Fibroblast of the conjunctiva (primary cell): ENCODE results near the gene IL5.

ENCODE experiments used
- DNase-seq: peaks from one replicate; pipeline ENCODE4 v3.0.0-alpha.2; 2010; ENCODE audit warnings: low read depth

The IL5 gene

DNA sequence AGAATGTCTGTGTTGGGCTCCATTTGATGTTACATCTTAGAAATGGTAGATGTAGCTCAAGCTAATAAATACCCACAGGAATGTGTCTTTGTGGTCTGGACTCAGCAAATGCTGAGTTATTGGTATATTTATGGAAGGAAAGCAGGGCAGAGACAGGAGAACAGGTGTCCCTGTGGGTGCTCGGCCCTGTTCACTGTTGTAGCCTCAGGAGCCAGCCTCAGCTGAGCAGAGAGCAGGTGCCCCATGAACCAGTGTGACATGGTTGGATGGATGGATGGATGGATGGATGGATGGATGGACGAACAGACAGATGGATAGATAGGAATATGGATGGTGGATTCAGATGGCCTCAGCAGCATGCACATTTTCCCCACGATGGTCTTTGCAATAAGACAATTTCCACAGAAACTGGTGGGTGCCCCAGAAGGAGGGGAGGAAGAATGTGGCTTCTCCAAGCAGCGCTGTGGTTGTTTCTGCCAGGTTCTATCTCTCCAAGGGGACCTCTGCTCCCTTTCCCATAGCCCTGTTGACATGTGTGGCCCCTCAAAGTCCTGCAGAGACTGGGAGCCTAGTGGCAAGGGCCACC lies 44.5 kb downstream of the IL5 start:
- no peak for DNase-seq

DNA sequence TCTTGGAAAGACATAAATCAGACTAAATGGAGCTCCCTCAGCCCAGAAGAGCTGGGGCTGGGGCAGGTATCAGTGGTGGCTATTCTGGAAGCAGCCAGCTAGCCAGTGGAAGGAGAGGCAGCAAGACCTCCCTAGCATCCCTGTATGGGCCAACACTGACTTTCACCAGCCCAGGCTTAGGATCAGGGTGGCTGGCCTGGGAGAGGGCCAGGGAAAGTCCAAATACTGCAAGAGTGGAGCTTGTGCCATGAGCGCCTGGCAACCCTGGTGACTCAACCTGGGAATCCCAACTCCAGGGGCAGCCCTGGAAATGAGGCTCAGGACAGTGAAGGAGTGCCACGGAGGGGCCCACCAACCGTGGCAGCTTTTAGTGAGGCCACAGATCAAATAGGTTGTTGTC lies 45.2 kb downstream of the IL5 start:
- no peak for DNase-seq

DNA sequence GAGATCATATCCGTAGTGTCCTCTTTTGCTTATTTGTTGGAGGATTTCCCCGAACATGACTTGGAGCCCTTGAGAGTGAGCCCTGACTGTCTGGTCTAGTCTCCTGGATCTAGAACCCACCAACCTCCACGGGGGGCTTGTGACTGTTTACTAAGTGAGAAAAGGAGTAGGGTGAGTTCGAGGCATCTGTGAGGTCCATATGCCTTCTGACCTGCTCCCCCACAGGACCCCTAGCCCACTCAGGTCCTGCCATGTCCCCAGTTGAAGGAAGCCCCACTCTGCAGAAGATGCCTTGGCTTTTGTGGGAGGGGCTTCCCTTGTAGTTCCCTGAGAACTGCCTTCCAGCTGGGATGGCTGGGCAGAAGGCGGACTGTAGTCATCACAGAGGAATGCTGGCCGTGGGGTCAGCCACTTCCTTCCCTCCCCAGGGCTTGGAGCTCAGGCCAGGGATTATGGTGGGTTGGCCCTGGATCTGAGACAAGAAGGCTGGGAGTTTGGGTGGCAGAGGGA lies 45.8 kb downstream of the IL5 start:
- peak; percentile 77 for DNase-seq

DNA sequence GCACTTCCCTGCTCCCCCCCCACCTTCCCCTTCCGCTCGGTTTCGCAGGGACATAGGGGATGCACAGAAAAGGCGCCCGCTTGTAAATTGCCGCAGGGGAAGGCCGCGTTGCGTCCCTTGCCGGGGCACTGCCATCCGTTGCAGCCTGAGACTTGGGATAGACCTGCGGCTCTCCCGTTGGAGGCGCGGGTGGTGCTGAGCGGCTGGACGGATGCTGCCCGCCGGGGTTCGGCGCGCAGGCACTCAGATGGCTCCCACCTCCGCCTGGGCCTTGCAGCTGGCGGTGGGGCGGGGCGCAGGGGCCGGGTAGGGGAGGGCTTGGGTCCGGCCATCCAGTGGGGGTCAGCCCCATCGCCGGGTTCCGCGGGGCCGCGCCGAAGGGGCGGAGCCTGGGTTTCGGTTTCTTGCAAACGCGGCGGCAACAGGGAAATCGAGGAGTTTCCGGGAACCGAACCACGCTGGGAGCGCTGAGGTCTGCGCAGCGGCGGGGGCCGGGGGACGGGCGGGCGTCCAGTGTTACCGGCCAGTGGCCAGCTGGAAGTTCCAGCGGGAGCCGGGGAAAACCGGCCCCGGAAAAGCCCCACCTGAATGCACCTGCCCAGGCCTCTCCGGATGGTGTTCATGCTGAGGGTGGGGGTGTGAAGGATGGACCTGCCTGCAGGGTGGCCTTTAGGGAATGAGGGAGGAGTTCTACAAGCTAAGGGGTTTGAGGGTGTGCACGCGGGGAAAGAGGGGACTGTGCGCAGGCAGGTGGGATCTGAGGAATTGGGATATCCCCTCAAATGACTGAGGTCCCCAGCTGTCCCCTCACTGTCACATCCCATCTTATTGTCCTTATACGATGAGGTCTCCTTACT lies 46.5 kb downstream of the IL5 start:
- DNase-seq: peak; percentile 77

DNA sequence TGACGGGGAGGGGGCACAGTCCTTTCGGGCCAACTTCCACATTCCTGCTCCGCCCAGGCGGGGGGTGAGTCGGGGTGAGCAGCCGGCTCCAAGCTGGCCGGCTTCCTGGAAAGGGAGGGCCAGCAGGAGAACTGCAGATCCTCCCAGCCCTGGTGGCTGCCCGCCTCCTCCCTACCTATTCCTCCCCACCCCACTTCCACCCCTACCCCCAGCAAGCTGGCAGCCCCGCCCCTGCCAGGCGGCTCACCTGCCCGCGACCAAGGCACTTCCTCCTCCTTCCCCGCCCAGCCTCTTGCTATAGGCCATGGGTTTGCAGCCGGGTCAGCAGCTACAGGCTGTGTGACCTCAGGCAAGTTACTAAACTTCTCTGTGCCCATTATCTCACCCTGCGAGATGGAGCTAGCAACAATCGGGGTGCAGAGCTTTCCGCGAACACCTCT lies 47.1 kb downstream of the IL5 start:
- peak; percentile 83 for DNase-seq

DNA sequence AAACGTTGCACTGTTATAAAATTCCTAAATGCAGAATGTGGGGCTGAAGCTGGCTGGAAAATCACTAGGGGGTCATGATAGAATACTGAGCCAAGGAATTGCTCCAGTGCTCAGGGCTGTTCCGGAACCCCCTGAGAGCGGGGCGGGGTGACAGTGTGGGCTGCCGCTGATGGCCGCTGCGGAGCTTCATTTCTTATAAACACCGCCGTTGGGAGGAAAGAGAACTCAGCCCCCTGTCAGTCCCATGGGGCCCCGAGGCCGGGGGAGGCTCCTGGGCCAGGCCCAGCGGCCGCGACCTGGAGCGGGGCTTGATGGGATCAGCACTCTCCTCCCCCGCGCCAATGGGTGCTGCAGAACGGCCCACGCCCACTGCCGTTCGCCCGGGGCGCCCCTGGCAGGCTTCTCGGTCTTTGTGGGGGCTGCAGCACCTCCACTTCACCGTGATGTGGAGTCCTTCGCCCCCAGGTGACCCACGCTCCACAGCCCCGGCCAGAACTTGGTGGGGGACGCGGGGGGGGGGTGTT lies 47.6 kb downstream of the IL5 start:
- peak; percentile 93 for DNase-seq

DNA sequence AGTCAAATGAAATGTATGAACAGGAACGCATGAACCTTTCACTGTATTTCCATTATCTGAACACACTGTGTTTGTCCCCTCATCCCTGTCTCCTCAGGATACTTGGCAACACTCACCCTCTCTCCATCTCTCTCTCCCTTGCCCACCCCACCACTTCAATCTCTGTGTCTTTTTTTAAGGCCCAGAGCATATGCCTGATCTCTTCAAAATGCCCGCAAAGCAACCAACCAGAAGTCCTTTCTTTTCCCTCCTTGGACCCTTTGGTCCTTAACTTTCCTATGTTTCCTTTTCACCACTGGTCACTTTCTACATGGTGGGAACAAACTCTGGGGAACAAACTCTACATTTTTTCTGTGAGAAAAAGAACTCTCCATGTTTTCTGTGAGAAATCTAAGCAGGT lies 49.5 kb downstream of the IL5 start:
- no peak for DNase-seq

DNA sequence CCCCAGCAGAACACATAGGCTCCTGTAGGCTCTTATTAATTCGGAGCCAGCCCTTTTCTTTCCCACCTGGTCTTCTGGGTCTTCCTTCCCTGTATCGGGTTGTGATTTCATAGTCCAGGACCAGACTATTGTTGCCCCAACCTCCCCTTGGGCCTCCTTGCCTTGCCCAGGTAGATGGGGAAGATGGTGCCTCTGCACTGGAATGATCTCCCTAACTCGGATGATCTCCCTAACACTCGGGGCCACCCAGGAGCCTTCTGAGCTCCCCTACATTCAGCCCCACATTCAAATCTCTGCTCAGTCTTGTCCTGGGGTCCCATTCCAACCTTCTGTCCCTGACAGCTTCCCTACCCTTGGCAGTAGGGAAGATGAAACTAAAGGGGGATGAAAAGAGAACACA lies 50.1 kb downstream of the IL5 start:
- DNase-seq: no peak

DNA sequence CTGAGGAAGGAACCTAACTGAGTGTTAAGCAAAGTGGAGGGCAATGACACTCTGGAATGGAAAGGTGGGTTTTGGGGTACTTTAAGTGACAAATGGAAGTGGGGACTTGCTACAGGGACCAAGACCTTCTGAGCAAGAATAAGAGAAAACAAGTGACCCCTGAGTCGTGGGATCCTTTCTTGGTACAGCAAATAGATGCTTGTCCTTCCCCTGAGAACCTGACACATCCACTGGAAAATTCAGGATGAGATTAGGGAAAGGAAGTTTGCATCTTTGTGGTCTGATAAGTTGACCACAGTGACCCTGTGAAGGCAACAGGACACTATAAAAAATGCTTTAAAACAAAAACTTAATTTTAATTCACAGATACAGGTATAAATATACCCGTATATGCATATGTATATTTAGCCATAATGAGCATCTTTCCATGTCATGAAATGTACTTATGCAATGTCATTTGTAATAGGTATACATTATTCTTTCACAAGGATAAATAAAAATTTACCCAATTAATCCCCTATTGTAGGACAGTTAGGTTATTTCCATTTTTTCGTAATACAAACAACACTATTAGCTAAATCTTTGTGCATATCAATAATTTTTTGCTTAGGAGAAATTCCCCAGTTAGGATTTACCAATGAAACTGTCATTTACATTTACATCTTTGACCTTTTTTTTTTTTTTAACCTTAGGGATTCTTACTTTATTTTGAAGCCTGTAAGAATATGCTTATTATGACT lies 50.8 kb downstream of the IL5 start:
- DNase-seq: no peak
